Measurements from ENCODE around the gene TSC22D3.

Gene TSC22D3

DNA sequence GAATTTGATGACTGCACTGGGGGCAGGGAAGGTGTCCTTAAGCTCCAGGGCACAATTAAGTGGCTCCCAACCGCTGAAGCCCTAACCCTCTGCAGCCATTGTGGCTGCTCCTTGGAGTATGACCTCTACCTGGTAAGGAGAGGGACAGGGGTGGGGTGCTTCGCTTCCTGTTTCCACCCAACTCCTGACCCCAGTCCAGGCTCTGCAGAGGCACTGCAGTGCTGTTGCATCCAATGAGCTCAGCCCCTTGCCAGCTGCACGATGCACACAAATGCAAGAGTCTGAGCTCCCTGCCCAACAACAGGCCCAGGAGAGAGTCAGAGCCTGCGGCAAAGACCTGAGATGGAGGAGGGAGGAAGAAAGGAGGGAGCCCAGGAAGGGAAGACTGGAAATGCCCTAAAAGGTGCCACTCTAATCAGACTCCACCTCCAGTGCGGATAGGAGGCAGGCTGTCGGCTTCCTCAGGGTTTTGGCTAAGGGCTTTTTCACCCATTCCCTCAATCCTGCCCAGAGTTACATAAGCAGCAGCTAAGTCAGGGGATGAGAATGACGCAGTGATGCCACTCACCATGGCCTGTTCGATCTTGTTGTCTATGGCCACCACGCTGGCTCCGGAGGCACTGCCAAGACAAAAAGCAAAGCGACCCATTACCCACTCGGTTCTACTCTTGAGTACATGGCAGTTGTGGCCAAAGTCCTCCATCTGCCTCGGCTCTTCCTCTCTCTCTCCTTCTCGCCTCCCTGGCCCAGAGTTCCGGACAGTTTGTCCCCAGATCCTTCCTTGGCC is 60.1 kb downstream of the TSC22D3 start:
- peak overlapping the region; percentile 70 for H3K4me3 ChIP-seq (ENCODE audit: low read depth, low read length)
- peak; percentile 30 for DNase-seq (ENCODE audit: low read depth)
- no peak for TF ChIP-seq MYC (IDR thresholded peaks at IDR 0.05; ENCODE audit: low read depth, low read length)
- TF ChIP-seq, protein P1, sequence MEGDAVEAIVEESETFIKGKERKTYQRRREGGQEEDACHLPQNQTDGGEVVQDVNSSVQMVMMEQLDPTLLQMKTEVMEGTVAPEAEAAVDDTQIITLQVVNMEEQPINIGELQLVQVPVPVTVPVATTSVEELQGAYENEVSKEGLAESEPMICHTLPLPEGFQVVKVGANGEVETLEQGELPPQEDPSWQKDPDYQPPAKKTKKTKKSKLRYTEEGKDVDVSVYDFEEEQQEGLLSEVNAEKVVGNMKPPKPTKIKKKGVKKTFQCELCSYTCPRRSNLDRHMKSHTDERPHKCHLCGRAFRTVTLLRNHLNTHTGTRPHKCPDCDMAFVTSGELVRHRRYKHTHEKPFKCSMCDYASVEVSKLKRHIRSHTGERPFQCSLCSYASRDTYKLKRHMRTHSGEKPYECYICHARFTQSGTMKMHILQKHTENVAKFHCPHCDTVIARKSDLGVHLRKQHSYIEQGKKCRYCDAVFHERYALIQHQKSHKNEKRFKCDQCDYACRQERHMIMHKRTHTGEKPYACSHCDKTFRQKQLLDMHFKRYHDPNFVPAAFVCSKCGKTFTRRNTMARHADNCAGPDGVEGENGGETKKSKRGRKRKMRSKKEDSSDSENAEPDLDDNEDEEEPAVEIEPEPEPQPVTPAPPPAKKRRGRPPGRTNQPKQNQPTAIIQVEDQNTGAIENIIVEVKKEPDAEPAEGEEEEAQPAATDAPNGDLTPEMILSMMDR (IDR thresholded peaks at IDR 0.05; ENCODE audit: low read depth, low read length) = no peak
- TF ChIP-seq POLR2A (IDR thresholded peaks at IDR 0.05; ENCODE audit: extremely low read depth, insufficient read length) = no peak
- TF ChIP-seq, protein P2, sequence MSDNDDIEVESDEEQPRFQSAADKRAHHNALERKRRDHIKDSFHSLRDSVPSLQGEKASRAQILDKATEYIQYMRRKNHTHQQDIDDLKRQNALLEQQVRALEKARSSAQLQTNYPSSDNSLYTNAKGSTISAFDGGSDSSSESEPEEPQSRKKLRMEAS (IDR thresholded peaks at IDR 0.05; ENCODE audit: low read depth, low read length) = no peak

DNA sequence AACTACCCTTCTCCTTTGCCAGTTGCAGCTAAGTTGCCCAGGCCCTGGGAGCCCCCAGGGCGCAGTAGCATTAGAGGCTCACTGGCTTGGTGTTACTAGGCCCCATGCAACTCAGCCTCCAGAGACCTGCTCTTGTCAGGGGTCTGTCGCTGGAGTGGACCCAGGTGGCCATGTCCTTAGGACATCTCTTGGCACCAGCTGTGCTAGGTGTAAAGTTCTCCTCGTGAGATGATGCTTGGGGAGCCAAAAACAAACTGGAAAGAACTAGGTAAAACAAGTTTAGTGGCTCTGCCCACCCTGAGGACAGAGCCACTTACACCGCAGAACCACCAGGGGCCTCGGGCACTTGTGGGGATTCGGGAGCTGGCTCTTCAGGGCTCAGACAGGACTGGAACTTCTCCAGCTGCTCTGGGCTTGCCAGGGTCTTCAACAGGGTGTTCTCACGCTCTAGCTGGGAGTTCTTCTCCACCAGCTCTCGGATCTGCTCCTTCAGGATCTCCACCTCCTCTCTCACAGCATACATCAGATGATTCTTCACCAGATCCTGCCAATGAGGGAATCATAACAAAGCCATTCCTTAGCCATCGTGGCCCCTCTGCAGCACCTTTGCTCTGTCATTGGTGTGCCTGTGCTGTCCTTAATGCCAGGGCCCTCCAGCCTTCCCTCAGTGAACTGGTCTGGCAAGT is 61.2 kb downstream of the TSC22D3 start:
- TF ChIP-seq POLR2A (IDR thresholded peaks at IDR 0.05; ENCODE audit: extremely low read depth, insufficient read length) = no peak
- TF ChIP-seq MYC (IDR thresholded peaks at IDR 0.05; ENCODE audit: low read depth, low read length) = no peak
- TF ChIP-seq, protein P1 (IDR thresholded peaks at IDR 0.05; ENCODE audit: low read depth, low read length) = peak; percentile 27
- H3K4me3 ChIP-seq (ENCODE audit: low read depth, low read length) = peak overlapping the region; percentile 28
- DNase-seq (ENCODE audit: low read depth) = peak; percentile 22

DNA sequence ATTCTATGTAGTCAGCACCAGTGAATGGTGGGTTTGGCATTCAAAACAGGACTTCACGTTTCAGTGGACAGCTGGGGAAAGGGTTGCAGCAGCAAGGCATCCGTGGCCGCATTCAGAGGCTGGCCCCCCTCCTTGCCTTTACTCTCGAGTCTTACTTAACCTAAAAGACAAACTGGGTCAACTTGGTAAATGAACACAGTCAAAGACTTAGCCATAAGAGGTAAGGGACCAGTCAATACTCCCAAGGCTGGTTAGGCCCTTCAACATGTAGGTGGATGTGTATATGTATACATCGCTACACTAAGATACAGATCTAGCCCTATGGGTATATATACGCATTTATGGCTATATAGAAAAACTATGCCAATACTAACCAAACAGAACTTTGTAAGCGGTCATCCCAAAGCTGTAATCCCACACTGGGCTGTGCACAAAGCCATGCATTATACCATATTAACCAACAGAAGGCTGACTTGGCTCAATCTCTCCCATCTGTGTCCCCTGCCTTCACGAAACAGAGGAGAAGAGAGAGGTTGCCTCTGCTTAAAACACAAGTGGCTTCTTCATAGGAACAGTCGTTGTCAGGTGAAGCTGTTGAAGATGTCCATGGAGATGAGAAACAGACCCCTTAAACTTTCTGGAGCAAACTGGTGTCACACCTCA is 61.9 kb downstream of the TSC22D3 start:
- DNase-seq (ENCODE audit: low read depth) = no peak
- TF ChIP-seq MYC (IDR thresholded peaks at IDR 0.05; ENCODE audit: low read depth, low read length) (no peak), POLR2A (IDR thresholded peaks at IDR 0.05; ENCODE audit: extremely low read depth, insufficient read length) (no peak)
- TF ChIP-seq, protein P2 (IDR thresholded peaks at IDR 0.05; ENCODE audit: low read depth, low read length) = no peak
- TF ChIP-seq, protein P1 (IDR thresholded peaks at IDR 0.05; ENCODE audit: low read depth, low read length) = no peak
- no peak overlapping the region for H3K4me3 ChIP-seq (ENCODE audit: low read depth, low read length)

DNA sequence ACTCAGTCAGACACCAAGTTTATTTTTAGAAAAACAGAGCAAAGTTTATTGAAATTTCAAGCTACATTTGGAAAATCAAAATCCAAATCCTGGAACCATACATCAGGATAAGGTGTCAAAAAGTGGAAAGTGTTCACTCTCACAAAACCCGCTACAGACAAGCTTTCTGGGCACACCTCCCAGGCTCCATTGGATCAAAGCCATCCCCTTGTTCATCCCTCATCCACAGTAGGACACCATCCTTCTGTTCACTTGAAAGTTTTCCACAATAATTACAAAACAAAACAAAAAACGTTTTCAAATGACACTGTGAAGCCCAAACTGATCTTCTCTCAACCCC is 62.4 kb downstream of the TSC22D3 start:
- DNase-seq (ENCODE audit: low read depth) = no peak
- TF ChIP-seq MYC (IDR thresholded peaks at IDR 0.05; ENCODE audit: low read depth, low read length) (no peak), POLR2A (IDR thresholded peaks at IDR 0.05; ENCODE audit: extremely low read depth, insufficient read length) (no peak)
- TF ChIP-seq, protein P1 (IDR thresholded peaks at IDR 0.05; ENCODE audit: low read depth, low read length) = no peak
- TF ChIP-seq, protein P2 (IDR thresholded peaks at IDR 0.05; ENCODE audit: low read depth, low read length) = no peak
- no peak overlapping the region for H3K4me3 ChIP-seq (ENCODE audit: low read depth, low read length)

DNA sequence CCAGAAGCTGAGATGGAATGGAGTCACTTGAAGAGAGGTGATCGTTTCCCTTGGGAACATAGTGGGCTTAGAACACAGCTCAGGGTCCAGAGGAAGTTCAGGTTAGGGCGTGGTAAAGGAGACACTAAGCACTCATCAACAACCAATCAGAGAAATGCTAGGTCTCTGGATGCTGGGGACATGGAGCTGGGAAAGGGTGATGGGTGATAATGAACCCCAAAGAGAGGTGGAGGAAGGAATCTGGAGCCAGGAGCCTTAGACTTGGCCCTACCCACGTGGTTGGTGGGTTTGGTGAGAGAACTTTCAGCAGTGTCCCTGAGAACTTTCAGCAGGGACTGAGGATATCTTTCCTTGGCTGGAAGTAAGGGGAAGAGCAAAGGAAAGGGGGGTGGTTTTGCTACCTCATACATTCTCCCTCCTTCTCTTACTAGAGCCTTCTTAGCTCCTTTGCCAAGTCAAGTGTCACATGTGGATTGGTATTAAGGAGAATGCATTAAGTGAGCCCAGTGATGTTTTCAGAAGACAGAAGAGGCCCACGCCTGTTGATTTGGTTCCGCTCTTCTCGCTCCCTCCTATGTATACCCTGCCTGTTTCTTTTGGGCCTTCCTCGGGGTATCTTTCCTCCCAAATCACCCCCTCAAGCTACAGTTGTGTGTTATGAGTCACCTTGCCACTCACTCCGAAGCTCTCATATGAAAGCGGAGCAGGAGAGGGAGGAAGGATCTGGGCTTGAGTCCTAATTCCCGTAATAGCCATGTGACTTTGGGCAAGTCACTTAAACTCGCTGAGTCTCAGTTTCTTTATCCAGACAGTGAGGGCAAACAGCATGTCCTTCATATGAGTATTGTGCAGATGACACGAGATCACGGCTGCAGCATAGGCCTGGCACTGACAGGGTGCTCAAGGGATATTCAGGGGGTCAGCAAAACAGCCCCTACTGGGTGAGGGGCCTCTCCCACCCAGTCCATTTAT is 63.1 kb downstream of the TSC22D3 start:
- TF ChIP-seq POLR2A (IDR thresholded peaks at IDR 0.05; ENCODE audit: extremely low read depth, insufficient read length) = no peak
- TF ChIP-seq, protein P1 (IDR thresholded peaks at IDR 0.05; ENCODE audit: low read depth, low read length) = no peak
- TF ChIP-seq, protein P2 (IDR thresholded peaks at IDR 0.05; ENCODE audit: low read depth, low read length) = no peak
- TF ChIP-seq MYC (IDR thresholded peaks at IDR 0.05; ENCODE audit: low read depth, low read length) = no peak
- no peak overlapping the region for H3K4me3 ChIP-seq (ENCODE audit: low read depth, low read length)
- no peak for DNase-seq (ENCODE audit: low read depth)
